NCI-H146 (cell line): ENCODE results near the gene RANBP3.
"Not testable (repeated sequence)": the region's sequence is repeated elsewhere in the genome, so short reads cannot be mapped to it uniquely, and the experiment has no call there.

Experiments
- DNase-seq: peaks from one replicate; lab custom pipeline; 2025; lab: John Stamatoyannopoulos, UW

RANBP3 gene

GRCh38 chr19:5903624-5904351 lies 74.2 kb downstream of the RANBP3 start, which contains the start of gene NDUFA11:
NDUFA11 (minus strand) TSS chr19:5903790; CDS start chr19:5903708, 82 bp downstream.
- peak; percentile 92 for DNase-seq

GRCh38 chr19:5903056-5903623 lies 74.8 kb downstream of the RANBP3 start:
- no peak for DNase-seq

- no peak for DNase-seq
Measured at GRCh38 chr19:5900976-5901375, 77.0 kb downstream of the RANBP3 start.

GRCh38 chr19:5899728-5900526 lies 78.0 kb downstream of the RANBP3 start:
- DNase-seq = no peak

GRCh38 chr19:5897189-5897969 lies 80.6 kb downstream of the RANBP3 start:
- no peak for DNase-seq

GRCh38 chr19:5896365-5897076 lies 81.4 kb downstream of the RANBP3 start:
- DNase-seq = no peak

GRCh38 chr19:5895890-5896289 lies 82.0 kb downstream of the RANBP3 start:
- DNase-seq = no peak

- DNase-seq = no peak
Measured at GRCh38 chr19:5895409-5895808, 82.5 kb downstream of the RANBP3 start.

- DNase-seq = no peak
Measured at GRCh38 chr19:5894704-5895349, 83.1 kb downstream of the RANBP3 start.

GRCh38 chr19:5893907-5894703 lies 83.8 kb downstream of the RANBP3 start:
- DNase-seq = no peak

GRCh38 chr19:5893296-5893903 lies 84.5 kb downstream of the RANBP3 start:
- no peak for DNase-seq

- DNase-seq = no peak
Measured at GRCh38 chr19:5892772-5893275, 85.1 kb downstream of the RANBP3 start.

GRCh38 chr19:5891938-5892771 lies 85.8 kb downstream of the RANBP3 start:
- peak; percentile 38 for DNase-seq

GRCh38 chr19:5891572-5891937 lies 86.4 kb downstream of the RANBP3 start:
- DNase-seq = no peak

- DNase-seq = no peak
Measured at GRCh38 chr19:5890099-5890498, 87.8 kb downstream of the RANBP3 start.

GRCh38 chr19:5889288-5889971 lies 88.5 kb downstream of the RANBP3 start:
- DNase-seq = no peak

GRCh38 chr19:5884065-5884811 lies 93.7 kb downstream of the RANBP3 start:
- not testable (repeated sequence) for DNase-seq
